Activated CD4-positive, alpha-beta T cell treated with anti-CD3 and anti-CD28 coated beads, Interleukin-2, amount 10 ng/mL, durations not matched to agents 24 days and 14 days (primary cell): ENCODE results near the gene AP4M1. TPM values are rescaled to one million over a fixed set of nuclear protein-coding genes. Genes with fewer than 3 reads are reported as not detected.

Source experiments
- DNase-seq: peaks from one replicate; pipeline ENCODE4 v3.0.0; 2022
- H3K27ac Mint-ChIP-seq: one replicate; pipeline ENCODE4 v1.8.0; 2022; ENCODE audit warnings: mild to moderate bottlenecking, mixed read lengths
- H3K27me3 Mint-ChIP-seq: one replicate; pipeline ENCODE4 v1.8.0; 2022; ENCODE audit warnings: mixed read lengths
- H3K36me3 Mint-ChIP-seq: one replicate; pipeline ENCODE4 v1.8.0; 2022; ENCODE audit warnings: low read depth, mild to moderate bottlenecking, mixed read lengths
- H3K4me1 Mint-ChIP-seq: one replicate; pipeline ENCODE4 v1.8.0; 2021; ENCODE audit warnings: mixed read lengths
- H3K4me3 Mint-ChIP-seq: one replicate; pipeline ENCODE4 v1.8.0; 2022; ENCODE audit warnings: mild to moderate bottlenecking, moderate library complexity, mixed read lengths
- H3K9me3 Mint-ChIP-seq: one replicate; pipeline ENCODE4 v1.8.0; 2021; ENCODE audit warnings: mixed read lengths
- intact Hi-C: fragments of 100-400 bp; cut with micrococcal nuclease; formaldehyde crosslinking; loops from one replicate; pipeline ENCODE4 v1.15.1; 2023
- total RNA-seq: library from RNA; stranded (reverse); gene quantifications from 2 replicates; pipeline ENCODE4 v1.2.3, GENCODE V29; 2022

The AP4M1 gene
- total RNA-seq, 1 donor from 2014 or later, result 16.4 TPM

GRCh38 chr7:100157334-100158228 lies 56.1 kb downstream of the AP4M1 start:
- intact Hi-C loops, result loop anchor here (1.0 to 2.0 kb wide), 3 partner anchors 9 to 57 kb away; partner anchors contain the start of genes AP4M1, GAL3ST4, LAMTOR4 and MCM7

More at GRCh38 chr7:100157334-100158228, 56.1 kb downstream of the AP4M1 start:
- Mint-ChIP-seq H3K9me3 (no peaks in the 10 kb centered on the region), H3K27me3 (no peaks in the 10 kb centered on the region), H3K4me1 (peaks cover 30% of the 10 kb centered on the region), H3K27ac (peak overlapping the region; percentile 73), H3K36me3 (peaks cover 32% of the 10 kb centered on the region), H3K4me3 (peak overlapping the region; percentile 79)
- no peak for DNase-seq

Other genes starting within 250 kb of the AP4M1 start
- gene OR2AE1, start 224.6 kb upstream of the AP4M1 start, total RNA-seq, result 0.19 and 0.33 TPM in 2 replicates
- gene TRIM4, start 182.1 kb upstream of the AP4M1 start, total RNA-seq, result 22.3 and 24.0 TPM in 2 replicates
- 0.36 TPM in 1 of 2 replicates, not detected in the other for gene GJC3, start 172.0 kb upstream of the AP4M1 start, total RNA-seq
- not detected in 2 replicates for gene AZGP1, start 125.6 kb upstream of the AP4M1 start, total RNA-seq
- gene ZKSCAN1, start 86.0 kb upstream of the AP4M1 start, total RNA-seq, result 54.8 and 56.3 TPM in 2 replicates
- gene ZSCAN21, start 51.9 kb upstream of the AP4M1 start, total RNA-seq, result 8.0 TPM in 2 replicates
- gene ZNF3, start 19.9 kb upstream of the AP4M1 start, total RNA-seq, result 21.5 and 23.3 TPM in 2 replicates
- gene COPS6, start 12.7 kb upstream of the AP4M1 start, total RNA-seq, result 109 and 114 TPM in 2 replicates
- 464 and 469 TPM in 2 replicates for gene MCM7, start 246 bp upstream of the AP4M1 start, total RNA-seq
- gene TAF6, start 17.7 kb downstream of the AP4M1 start, total RNA-seq, result 68.4 and 71.5 TPM in 2 replicates
- gene CNPY4, start 18.0 kb downstream of the AP4M1 start, total RNA-seq, result 16.2 and 17.0 TPM in 2 replicates
- gene MBLAC1, start 25.3 kb downstream of the AP4M1 start, total RNA-seq, result 3.0 and 3.5 TPM in 2 replicates
- 123 and 126 TPM in 2 replicates for gene LAMTOR4, start 47.3 kb downstream of the AP4M1 start, total RNA-seq
- 31.7 and 39.2 TPM in 2 replicates for gene TRAPPC14, start 57.1 kb downstream of the AP4M1 start, total RNA-seq
- 2.1 TPM in 2 replicates for gene GAL3ST4, start 67.0 kb downstream of the AP4M1 start, total RNA-seq
- 6.3 and 7.9 TPM in 2 replicates for gene GPC2, start 75.7 kb downstream of the AP4M1 start, total RNA-seq
- gene STAG3, start 76.3 kb downstream of the AP4M1 start, total RNA-seq, result 23.7 TPM in 2 replicates
- gene PVRIG, start 118.3 kb downstream of the AP4M1 start, total RNA-seq, result 20.9 and 21.6 TPM in 2 replicates
- not detected in 2 replicates for gene SPDYE3, start 206.1 kb downstream of the AP4M1 start, total RNA-seq